Stimulated activated CD8-positive, alpha-beta memory T cell treated with anti-CD3 and anti-CD28 coated beads, Interleukin-15, amount 100 ng/mL, for 1 hour (primary cell): ENCODE data around the gene OBP2A.

Experiments used
- DNase-seq: peaks from one replicate; pipeline ENCODE4 v3.0.0-alpha.2; 2020; ENCODE audit warnings: low read depth

OBP2A gene

GRCh38 chr9:135579356-135579755 is 33.4 kb downstream of the OBP2A start:
- DNase-seq, result no peak

GRCh38 chr9:135579889-135580660 is 34.1 kb downstream of the OBP2A start:
- DNase-seq, result no peak

GRCh38 chr9:135580664-135581380 is 34.9 kb downstream of the OBP2A start:
- no peak for DNase-seq

- DNase-seq, result no peak
These were observed 35.9 kb downstream of the OBP2A start for GRCh38 chr9:135581636-135582426.

DNA sequence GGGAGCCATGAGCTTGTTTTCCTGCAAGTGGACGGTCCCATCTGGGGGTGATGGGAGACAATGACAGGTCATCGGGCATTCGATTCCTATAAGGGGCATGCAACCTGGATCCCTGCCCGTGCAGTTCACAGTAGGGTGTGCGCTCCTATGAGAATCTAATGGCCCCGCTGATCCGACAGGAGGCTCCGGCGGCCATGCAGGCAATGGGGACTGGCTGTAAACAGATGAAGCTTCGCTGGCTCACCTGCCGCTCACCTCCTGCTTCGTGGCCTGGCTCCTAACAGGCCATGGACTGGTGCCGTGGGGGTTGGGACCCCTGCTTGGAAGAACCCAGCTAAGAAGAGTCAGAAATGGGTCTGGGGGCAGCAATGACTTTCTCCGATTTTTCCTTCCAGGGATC is 36.6 kb downstream of the OBP2A start:
- no peak for DNase-seq

DNA sequence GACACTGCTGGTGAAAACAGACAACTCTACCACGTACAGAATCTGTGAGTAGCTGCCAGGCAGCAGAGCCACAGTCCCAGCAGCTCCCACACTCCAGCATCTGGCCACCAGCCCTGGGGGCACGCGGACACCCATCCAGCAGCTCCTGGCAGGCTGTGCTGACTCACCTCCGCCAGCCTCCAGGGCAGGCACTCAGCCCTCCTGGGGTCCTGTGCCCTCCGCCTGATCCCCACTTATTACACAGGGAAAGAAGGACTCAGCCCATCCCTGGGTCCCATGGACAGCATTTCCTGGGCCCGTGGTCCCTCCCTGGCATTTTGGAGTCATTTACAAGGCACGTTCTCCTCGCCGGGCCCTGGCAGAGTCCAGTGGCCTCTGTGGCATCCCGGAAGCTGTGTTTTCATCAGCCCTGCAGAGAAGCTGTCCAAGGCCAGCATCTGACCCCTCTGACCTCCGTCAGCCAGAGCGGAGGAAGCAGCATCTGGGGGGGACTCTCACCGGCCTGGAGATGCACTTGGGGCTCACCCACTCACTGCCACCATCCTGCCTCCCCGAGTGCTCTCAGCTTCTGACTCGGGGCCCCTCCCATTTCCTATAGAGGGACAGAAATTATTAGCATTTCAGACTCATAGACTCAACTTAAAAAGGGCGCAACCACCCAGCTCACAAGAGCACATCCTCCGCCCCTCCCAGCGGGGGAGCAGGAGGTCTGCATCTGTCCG is 37.2 kb downstream of the OBP2A start:
- no peak for DNase-seq

- no peak for DNase-seq
These were observed 37.7 kb downstream of the OBP2A start for GRCh38 chr9:135583688-135584011.

- DNase-seq, result no peak
These were observed 38.4 kb downstream of the OBP2A start for GRCh38 chr9:135584371-135584770.

- DNase-seq, result no peak
These were observed 39.0 kb downstream of the OBP2A start for GRCh38 chr9:135584934-135585333.

DNA sequence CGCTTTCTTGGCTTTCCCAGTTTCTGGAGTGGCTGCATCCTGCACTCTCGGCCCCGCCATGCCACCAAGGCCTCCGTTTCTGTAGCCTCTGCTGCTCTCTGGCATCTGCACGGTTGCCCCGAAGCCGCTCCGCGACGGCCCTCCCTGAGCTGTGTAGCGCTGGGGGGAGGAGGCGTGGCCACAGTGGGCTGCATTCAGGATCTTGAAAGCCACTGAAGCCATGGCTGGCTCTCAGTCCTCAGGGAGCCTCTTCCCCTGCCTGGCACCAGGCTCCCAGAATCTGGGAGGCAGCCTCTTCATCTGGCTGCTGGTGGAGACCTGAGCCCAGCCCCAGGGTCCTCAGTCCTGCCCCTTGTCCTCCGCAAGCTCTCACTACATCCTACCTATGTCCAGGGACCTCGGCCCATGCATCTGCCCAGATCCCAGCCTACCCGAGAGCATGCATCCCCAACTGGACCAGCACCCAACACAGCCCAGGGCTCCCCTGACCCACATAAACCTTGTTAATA is 40.7 kb downstream of the OBP2A start:
- no peak for DNase-seq

GRCh38 chr9:135587658-135588057 is 41.7 kb downstream of the OBP2A start:
- no peak for DNase-seq

GRCh38 chr9:135588371-135588770 is 42.4 kb downstream of the OBP2A start:
- DNase-seq, result no peak

GRCh38 chr9:135588886-135589595 is 43.1 kb downstream of the OBP2A start:
- DNase-seq, result no peak

DNA sequence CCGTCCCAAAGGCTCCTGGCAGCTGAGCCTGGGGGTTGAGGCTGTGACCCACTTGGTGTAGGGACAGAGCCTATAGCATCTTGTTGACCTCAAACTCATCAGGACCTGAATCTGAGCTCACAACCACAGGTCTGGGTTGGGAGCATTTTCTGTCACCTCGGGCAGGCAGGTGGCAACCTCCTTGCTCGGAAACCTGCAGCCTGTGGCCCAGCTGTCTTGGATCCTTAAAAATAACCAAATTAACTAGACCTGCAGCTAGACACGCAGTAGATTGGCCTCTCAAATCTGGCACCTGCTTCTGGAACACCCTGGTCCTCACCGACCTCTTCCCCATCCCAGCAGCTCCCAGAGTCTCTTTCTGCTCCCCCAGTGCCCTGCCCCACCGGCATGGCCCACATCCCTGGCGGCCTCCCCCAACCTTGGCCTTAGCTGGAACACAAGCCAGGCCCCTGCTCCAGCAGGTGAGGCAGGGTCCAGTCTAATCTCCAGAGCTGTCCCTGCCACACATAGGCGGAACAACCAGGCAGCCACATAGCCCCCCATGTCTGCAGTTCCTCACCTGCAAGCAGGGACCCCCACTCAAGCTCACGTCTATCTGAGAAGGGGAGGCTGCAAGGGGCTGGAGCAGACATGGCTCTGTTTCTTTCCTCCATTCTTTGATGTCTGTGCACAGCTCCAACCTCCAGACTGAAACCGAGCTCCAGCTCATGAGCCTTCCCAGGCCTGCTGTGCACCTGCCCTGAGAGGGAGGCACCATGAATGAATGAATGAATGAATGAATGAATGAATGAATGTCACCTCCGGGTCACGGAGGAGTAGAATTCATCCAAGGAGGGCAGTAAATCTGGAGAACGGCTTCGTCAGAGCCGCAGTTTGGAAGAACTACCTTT is 43.9 kb downstream of the OBP2A start:
- DNase-seq, result no peak

DNA sequence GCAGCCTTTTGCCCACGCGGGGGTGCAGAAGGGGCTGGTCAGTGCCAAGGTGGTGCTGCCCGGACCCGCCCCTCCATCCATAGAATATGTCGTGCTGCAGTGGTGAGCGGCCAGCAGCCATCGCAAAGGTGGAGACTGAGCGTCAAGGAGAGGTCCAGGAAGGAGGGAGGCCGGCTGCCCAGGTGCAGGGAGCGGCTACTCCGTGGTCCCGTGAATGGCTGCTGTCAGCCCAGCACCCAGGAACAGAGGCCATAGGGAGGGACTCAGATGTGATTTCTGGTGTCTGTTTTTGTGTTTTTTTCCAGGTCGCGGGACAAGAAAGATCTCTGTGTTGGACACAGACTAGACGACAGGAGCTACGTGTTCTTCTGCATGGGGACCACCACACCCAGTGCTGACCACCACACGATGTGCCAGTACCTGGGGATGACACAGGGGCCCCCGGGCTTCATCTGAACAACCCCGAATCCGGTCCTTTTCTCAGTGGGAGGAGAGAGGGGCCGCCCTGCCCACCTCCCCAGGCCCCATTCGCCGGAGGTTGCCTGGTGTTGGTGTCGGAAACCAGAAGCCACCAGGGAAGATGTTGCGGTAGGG is 44.7 kb downstream of the OBP2A start:
- no peak for DNase-seq

GRCh38 chr9:135591506-135592330 is 45.8 kb downstream of the OBP2A start:
- DNase-seq, result no peak

DNA sequence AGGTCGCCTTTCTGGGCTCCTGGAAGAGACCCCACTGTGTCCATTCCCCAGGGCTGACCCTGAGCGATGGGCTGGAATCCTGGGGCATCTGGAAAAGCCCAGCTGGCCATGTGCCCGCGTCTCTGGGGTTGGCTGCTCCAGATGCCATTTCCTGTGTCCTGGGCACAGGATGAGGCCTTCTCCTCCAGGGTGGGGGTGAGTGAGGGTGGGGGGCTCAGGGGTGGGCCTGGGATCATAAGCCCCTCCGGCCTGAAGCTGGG is 46.3 kb downstream of the OBP2A start:
- no peak for DNase-seq

- no peak for DNase-seq
These were observed 46.7 kb downstream of the OBP2A start for GRCh38 chr9:135592625-135593024.

DNA sequence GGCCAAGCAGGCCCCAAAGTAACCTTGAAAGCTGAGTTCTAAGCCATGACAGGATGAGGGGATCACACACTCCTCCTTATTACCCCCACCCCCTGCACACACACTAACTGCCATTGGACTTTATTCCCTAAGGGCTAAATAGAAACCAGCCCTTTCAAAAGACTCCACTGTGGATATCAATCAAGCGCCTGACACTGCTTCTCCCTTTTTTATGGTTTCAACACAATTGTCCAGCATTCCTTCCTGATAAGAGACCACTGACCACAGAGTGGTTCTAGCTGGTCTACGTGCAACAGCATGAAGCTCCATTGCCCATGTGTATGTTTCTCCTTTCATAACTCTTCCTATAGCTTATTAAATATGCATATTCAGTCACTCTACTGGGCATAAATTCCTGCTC is 50.3 kb downstream of the OBP2A start:
- DNase-seq, result no peak
